ENCODE results near the gene SRCAP.

Gene SRCAP

GRCh38 chr16:30777591-30778297, 78.8 kb downstream of the SRCAP start:
- H3K27ac ChIP-seq (ENCODE audit: poor library complexity, severe bottlenecking), result no peak overlapping the region

GRCh38 chr16:30778549-30779244, 79.7 kb downstream of the SRCAP start:
- no peaks in the 10 kb centered on the region for H3K27me3 ChIP-seq (ENCODE audit: insufficient read depth, poor library complexity, severe bottlenecking)
- no peak overlapping the region for H3K4me3 ChIP-seq (ENCODE audit: severe bottlenecking)
- no peak for DNase-seq (ENCODE audit: low spot score)
- H3K36me3 ChIP-seq (ENCODE audit: low read depth), result peaks cover 20% of the 10 kb centered on the region
- no peaks in the 10 kb centered on the region for H3K9me3 ChIP-seq (ENCODE audit: severe bottlenecking)
- no peak overlapping the region for H3K27ac ChIP-seq (ENCODE audit: poor library complexity, severe bottlenecking)
- peaks cover 5% of the 10 kb centered on the region for H3K4me1 ChIP-seq (ENCODE audit: insufficient read depth, poor library complexity, severe bottlenecking)
- TF ChIP-seq CTCF (IDR thresholded peaks at IDR 0.05; ENCODE audit: poor library complexity, severe bottlenecking), result no peak
- ATAC-seq (ENCODE audit: low read depth), result no peak

More at GRCh38 chr16:30777591-30778297, 78.8 kb downstream of the SRCAP start:
- Histone ChIP-seq H3K27me3 (ENCODE audit: insufficient read depth, poor library complexity, severe bottlenecking) (no peaks in the 10 kb centered on the region), H3K4me1 (ENCODE audit: insufficient read depth, poor library complexity, severe bottlenecking) (peaks cover 5% of the 10 kb centered on the region), H3K9me3 (ENCODE audit: severe bottlenecking) (no peaks in the 10 kb centered on the region), H3K36me3 (ENCODE audit: low read depth) (peaks cover 13% of the 10 kb centered on the region), H3K4me3 (ENCODE audit: severe bottlenecking) (no peak overlapping the region)
- no peak for DNase-seq (ENCODE audit: low spot score)
- no peak for TF ChIP-seq CTCF (IDR thresholded peaks at IDR 0.05; ENCODE audit: poor library complexity, severe bottlenecking)
- ATAC-seq (ENCODE audit: low read depth), result no peak

GRCh38 chr16:30779596-30779995, 80.6 kb downstream of the SRCAP start:
- Histone ChIP-seq H3K4me3 (ENCODE audit: severe bottlenecking) (no peak overlapping the region), H3K36me3 (ENCODE audit: low read depth) (peaks cover 20% of the 10 kb centered on the region), H3K27ac (ENCODE audit: poor library complexity, severe bottlenecking) (no peak overlapping the region), H3K27me3 (ENCODE audit: insufficient read depth, poor library complexity, severe bottlenecking) (no peaks in the 10 kb centered on the region), H3K9me3 (ENCODE audit: severe bottlenecking) (no peaks in the 10 kb centered on the region), H3K4me1 (ENCODE audit: insufficient read depth, poor library complexity, severe bottlenecking) (peaks cover 5% of the 10 kb centered on the region)
- no peak for ATAC-seq (ENCODE audit: low read depth)
- no peak for TF ChIP-seq CTCF (IDR thresholded peaks at IDR 0.05; ENCODE audit: poor library complexity, severe bottlenecking)
- DNase-seq (ENCODE audit: low spot score), result no peak

- Histone ChIP-seq H3K9me3 (ENCODE audit: severe bottlenecking) (no peaks in the 10 kb centered on the region), H3K36me3 (ENCODE audit: low read depth) (peaks cover 20% of the 10 kb centered on the region), H3K27me3 (ENCODE audit: insufficient read depth, poor library complexity, severe bottlenecking) (no peaks in the 10 kb centered on the region), H3K4me3 (ENCODE audit: severe bottlenecking) (no peak overlapping the region), H3K4me1 (ENCODE audit: insufficient read depth, poor library complexity, severe bottlenecking) (peaks cover 5% of the 10 kb centered on the region), H3K27ac (ENCODE audit: poor library complexity, severe bottlenecking) (no peak overlapping the region)
- TF ChIP-seq CTCF (IDR thresholded peaks at IDR 0.05; ENCODE audit: poor library complexity, severe bottlenecking), result no peak
- no peak for DNase-seq (ENCODE audit: low spot score)
- no peak for ATAC-seq (ENCODE audit: low read depth)
Observed at GRCh38 chr16:30780021-30780420, 81.0 kb downstream of the SRCAP start.

DNA sequence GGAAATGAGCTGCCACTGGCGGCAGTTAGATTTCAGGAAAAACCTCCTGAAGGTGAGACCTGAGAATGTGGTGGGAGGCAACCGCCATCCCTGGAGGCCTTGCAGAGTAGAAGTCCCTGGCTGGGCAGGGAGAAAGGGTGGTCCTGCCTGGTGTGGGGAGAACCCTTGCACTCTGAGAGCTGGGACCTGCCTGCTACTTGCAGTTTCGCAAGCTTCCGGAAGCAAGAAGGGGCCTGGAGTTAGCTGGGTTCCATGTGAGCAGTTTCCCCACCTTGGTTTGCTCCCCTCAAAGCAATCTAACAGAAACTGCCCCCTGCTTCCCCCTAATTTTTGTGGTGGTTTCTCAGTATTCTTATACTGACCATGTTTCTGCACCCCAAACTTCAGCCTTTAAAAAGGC, 81.6 kb downstream of the SRCAP start:
- Histone ChIP-seq H3K4me3 (ENCODE audit: severe bottlenecking) (no peak overlapping the region), H3K36me3 (ENCODE audit: low read depth) (peaks cover 20% of the 10 kb centered on the region), H3K27ac (ENCODE audit: poor library complexity, severe bottlenecking) (no peak overlapping the region), H3K27me3 (ENCODE audit: insufficient read depth, poor library complexity, severe bottlenecking) (no peaks in the 10 kb centered on the region), H3K9me3 (ENCODE audit: severe bottlenecking) (no peaks in the 10 kb centered on the region), H3K4me1 (ENCODE audit: insufficient read depth, poor library complexity, severe bottlenecking) (peaks cover 5% of the 10 kb centered on the region)
- DNase-seq (ENCODE audit: low spot score), result no peak
- TF ChIP-seq CTCF (IDR thresholded peaks at IDR 0.05; ENCODE audit: poor library complexity, severe bottlenecking), result no peak
- no peak for ATAC-seq (ENCODE audit: low read depth)
